Parathyroid adenoma (tissue), 2 donors: ENCODE data around the gene UNC45B.

Source experiments
- H2AFZ ChIP-seq: fragments of 300-600 bp; sonication (generic); one replicate; pipeline ENCODE4 v1.7.0; 2017; ENCODE audit warnings: antibody characterized with exemption, mild to moderate bottlenecking
- H3K27ac ChIP-seq: fragments of 300-600 bp; sonication (generic); one replicate; pipeline ENCODE4 v1.7.0; 2017
- H3K27me3 ChIP-seq: fragments of 300-600 bp; sonication (generic); one replicate; pipeline ENCODE4 v1.7.0; 2017; ENCODE audit warnings: low read length; ENCODE audit not compliant: control insufficient read depth, insufficient read depth
- H3K36me3 ChIP-seq: fragments of 300-600 bp; sonication (generic); one replicate; pipeline ENCODE4 v1.7.0; 2017; ENCODE audit warnings: low read length; ENCODE audit not compliant: control insufficient read depth, insufficient read depth
- H3K4me1 ChIP-seq: fragments of 300-600 bp; sonication (generic); one replicate; pipeline ENCODE4 v1.7.0; 2017; ENCODE audit warnings: control low read depth
- H3K4me2 ChIP-seq: fragments of 300-600 bp; sonication (generic); one replicate; pipeline ENCODE4 v1.7.0; 2017; ENCODE audit warnings: low read length
- H3K4me3 ChIP-seq: fragments of 300-600 bp; sonication (generic); one replicate; pipeline ENCODE4 v1.7.0; 2017; ENCODE audit warnings: low read depth, low read length
- H3K79me2 ChIP-seq: fragments of 300-600 bp; sonication (generic); one replicate; pipeline ENCODE4 v1.7.0; 2017; ENCODE audit warnings: control low read depth
- H3K9ac ChIP-seq: fragments of 300-600 bp; sonication (generic); one replicate; pipeline ENCODE4 v1.7.0; 2017; ENCODE audit warnings: mild to moderate bottlenecking
- H3K9me3 ChIP-seq: fragments of 300-600 bp; sonication (generic); one replicate; pipeline ENCODE4 v1.7.0; 2017; ENCODE audit warnings: low read length; ENCODE audit not compliant: control insufficient read depth
- CTCF ChIP-seq: fragments of 300-600 bp; sonication (generic); IDR thresholded peaks from one replicate; pipeline ENCODE4 v1.7.0; 2017; ENCODE audit warnings: antibody characterized with exemption, mild to moderate bottlenecking
- donor health status: primary hyperparathyroidism.

The UNC45B gene

DNA sequence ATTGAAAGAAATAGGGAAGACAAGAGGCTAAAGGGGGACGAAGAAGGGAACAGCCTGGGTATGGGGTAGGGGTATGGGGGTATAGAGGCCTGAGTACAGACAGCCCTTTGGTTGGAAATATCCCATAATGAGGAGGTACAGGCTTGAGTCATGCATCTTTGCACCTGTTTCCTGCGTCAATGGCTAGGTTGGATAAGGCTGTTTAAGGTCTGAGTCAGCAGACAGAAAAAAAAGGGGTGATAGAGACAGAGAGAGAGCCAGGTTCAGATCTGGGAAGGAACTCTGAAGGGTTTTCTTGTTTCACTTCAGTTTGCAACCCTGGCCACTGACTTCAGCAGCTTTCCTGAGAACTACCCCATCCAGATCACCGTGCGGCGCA lies 17.7 kb upstream of the UNC45B start:
- Histone ChIP-seq H3K27me3 (no peaks in the 10 kb centered on the region), H3K36me3 (no peaks in the 10 kb centered on the region), H3K9ac (no peak overlapping the region), H3K4me3 (no peak overlapping the region), H3K27ac (no peak overlapping the region), H2AFZ (no peak overlapping the region), H3K9me3 (no peaks in the 10 kb centered on the region), H3K4me1 (no peaks in the 10 kb centered on the region), H3K79me2 (no peaks in the 10 kb centered on the region), H3K4me2 (no peak overlapping the region)
- TF ChIP-seq CTCF: no peak

DNA sequence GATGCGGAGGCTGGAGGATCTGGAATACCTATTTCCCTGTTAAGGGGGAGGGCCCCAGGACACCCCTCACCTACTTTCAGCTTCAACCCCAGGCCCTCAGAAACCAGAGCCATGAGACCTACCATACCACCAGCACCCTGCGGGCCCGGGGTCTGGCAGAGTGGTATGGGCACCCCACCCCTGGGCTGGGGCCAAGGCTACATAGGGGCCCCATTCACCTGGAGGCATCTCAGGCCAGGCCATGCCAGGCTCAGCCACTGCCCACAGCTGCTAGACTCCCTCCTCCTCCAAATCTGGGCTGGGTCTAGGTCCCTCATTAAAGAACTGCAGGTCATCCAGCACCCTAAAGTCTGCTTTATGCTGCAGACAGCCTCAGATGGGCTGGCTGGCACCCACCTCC lies 17.2 kb upstream of the UNC45B start:
- no peak overlapping the region for H3K4me2 ChIP-seq
- H3K36me3 ChIP-seq: no peaks in the 10 kb centered on the region
- H3K9ac ChIP-seq: no peak overlapping the region
- no peak overlapping the region for H2AFZ ChIP-seq
- H3K27me3 ChIP-seq: no peaks in the 10 kb centered on the region
- no peak for TF ChIP-seq CTCF
- no peak overlapping the region for H3K4me3 ChIP-seq
- H3K9me3 ChIP-seq: no peaks in the 10 kb centered on the region
- H3K27ac ChIP-seq: no peak overlapping the region
- H3K79me2 ChIP-seq: no peaks in the 10 kb centered on the region
- no peaks in the 10 kb centered on the region for H3K4me1 ChIP-seq

- no peaks in the 10 kb centered on the region for H3K27me3 ChIP-seq
- H3K4me2 ChIP-seq: no peak overlapping the region
- no peak for TF ChIP-seq CTCF
- H3K9me3 ChIP-seq: no peaks in the 10 kb centered on the region
- H3K4me3 ChIP-seq: no peak overlapping the region
- H3K4me1 ChIP-seq: no peaks in the 10 kb centered on the region
- H3K27ac ChIP-seq: no peak overlapping the region
- no peak overlapping the region for H2AFZ ChIP-seq
- no peaks in the 10 kb centered on the region for H3K36me3 ChIP-seq
- no peaks in the 10 kb centered on the region for H3K79me2 ChIP-seq
- no peak overlapping the region for H3K9ac ChIP-seq
Observed at GRCh38 chr17:35132099-35132498, 15.5 kb upstream of the UNC45B start.

- no peaks in the 10 kb centered on the region for H3K79me2 ChIP-seq
- no peak overlapping the region for H3K9ac ChIP-seq
- no peaks in the 10 kb centered on the region for H3K27me3 ChIP-seq
- TF ChIP-seq CTCF: no peak
- H2AFZ ChIP-seq: no peak overlapping the region
- no peak overlapping the region for H3K4me3 ChIP-seq
- no peaks in the 10 kb centered on the region for H3K4me1 ChIP-seq
- no peaks in the 10 kb centered on the region for H3K36me3 ChIP-seq
- H3K9me3 ChIP-seq: no peaks in the 10 kb centered on the region
- no peak overlapping the region for H3K4me2 ChIP-seq
- no peak overlapping the region for H3K27ac ChIP-seq
Observed at GRCh38 chr17:35132816-35133550, 14.6 kb upstream of the UNC45B start.

GRCh38 chr17:35135322-35135721 lies 12.3 kb upstream of the UNC45B start:
- no peak for TF ChIP-seq CTCF
- H3K79me2 ChIP-seq: no peaks in the 10 kb centered on the region
- H2AFZ ChIP-seq: no peak overlapping the region
- H3K36me3 ChIP-seq: no peaks in the 10 kb centered on the region
- H3K9ac ChIP-seq: no peak overlapping the region
- no peaks in the 10 kb centered on the region for H3K9me3 ChIP-seq
- no peaks in the 10 kb centered on the region for H3K4me1 ChIP-seq
- no peak overlapping the region for H3K27ac ChIP-seq
- H3K27me3 ChIP-seq: no peaks in the 10 kb centered on the region
- H3K4me3 ChIP-seq: no peak overlapping the region
- no peak overlapping the region for H3K4me2 ChIP-seq
